Neural cell (in vitro differentiated cells): ENCODE data around the gene FAM184A. TPM values are rescaled to one million over a fixed set of nuclear protein-coding genes. Genes with fewer than 3 reads are reported as not detected.

ENCODE experiments used
- H2AFZ ChIP-seq: fragments of 200-600, 300-800 bp; sonication (generic), shearing (Covaris generic); 2 replicates; pipeline ENCODE4 v1.6.0; 2014; ENCODE audit warnings: low read depth, mild to moderate bottlenecking, antibody characterized with exemption, low read length, moderate library complexity
- H3F3A ChIP-seq: fragments of 200-600 bp; shearing (Covaris generic); 2 replicates; pipeline ENCODE4 v1.6.1; 2016; ENCODE audit warnings: mild to moderate bottlenecking, moderate library complexity, mixed read lengths, antibody characterized with exemption, low read length; ENCODE audit not compliant: insufficient read depth, poor library complexity, severe bottlenecking
- H3K27ac ChIP-seq: fragments of 200-600, 300-800 bp; sonication (generic), shearing (Covaris generic); 2 replicates; pipeline ENCODE4 v1.5.1; 2014; ENCODE audit warnings: mild to moderate bottlenecking, low read length, moderate library complexity
- H3K27me3 ChIP-seq: fragments of 300-800, 200-600 bp; sonication (generic), shearing (Covaris generic); 2 replicates; pipeline ENCODE4 v1.6.0; 2014; ENCODE audit warnings: mild to moderate bottlenecking, low read depth, low read length, moderate library complexity; ENCODE audit not compliant: insufficient read depth
- H3K36me3 ChIP-seq: fragments of 300-800, 200-600 bp; sonication (generic), shearing (Covaris generic); 2 replicates; pipeline ENCODE4 v1.5.1; 2014; ENCODE audit warnings: mild to moderate bottlenecking, antibody characterized with exemption, low read length, moderate library complexity; ENCODE audit not compliant: insufficient read depth
- H3K4me2 ChIP-seq: fragments of 300-800, 200-600 bp; sonication (generic), shearing (Covaris generic); 2 replicates; pipeline ENCODE4 v1.6.0; 2014; ENCODE audit warnings: mild to moderate bottlenecking, low read length
- H3K4me3 ChIP-seq: fragments of 300-800, 200-600 bp; sonication (generic), shearing (Covaris generic); 2 replicates; pipeline ENCODE4 v1.5.1; 2014; ENCODE audit warnings: mild to moderate bottlenecking, low read length, moderate library complexity
- H3K79me2 ChIP-seq: fragments of 200-600 bp; shearing (Covaris generic); replicated peaks from 2 replicates; pipeline ENCODE4 v1.6.0; 2014; ENCODE audit warnings: mild to moderate bottlenecking, low read length, moderate library complexity; ENCODE audit not compliant: insufficient read depth
- H3K9ac ChIP-seq: fragments of 300-800, 200-600 bp; sonication (generic), shearing (Covaris generic); 2 replicates; pipeline ENCODE4 v1.6.1; 2016; ENCODE audit warnings: mild to moderate bottlenecking, low read length, mixed read lengths
- H3K9me2 ChIP-seq: fragments of 200-600 bp; shearing (Covaris generic); 2 replicates; pipeline ENCODE4 v1.6.1; 2016; ENCODE audit warnings: mild to moderate bottlenecking, low read length, mixed read lengths; ENCODE audit not compliant: insufficient read depth
- H3K9me3 ChIP-seq: fragments of 200-600, 300-800 bp; sonication (generic), shearing (Covaris generic); 2 replicates; pipeline ENCODE4 v1.6.1; 2016; ENCODE audit warnings: mild to moderate bottlenecking, mixed run types, low read length, moderate library complexity, mixed read lengths
- H4K20me1 ChIP-seq: fragments of 200-600 bp; shearing (Covaris generic); 2 replicates; pipeline ENCODE4 v1.6.1; 2016; ENCODE audit warnings: mild to moderate bottlenecking, mixed run types; ENCODE audit not compliant: insufficient read depth
- CTCF ChIP-seq: fragments of 450-650 bp; IDR thresholded peaks from 2 replicates; pipeline ENCODE4 v1.5.1; 2014; ENCODE audit warnings: antibody characterized with exemption, mild to moderate bottlenecking, moderate library complexity; ENCODE audit not compliant: poor library complexity, severe bottlenecking
- EP300 ChIP-seq: fragments of 450-650 bp; conservative IDR thresholded peaks from 2 replicates; pipeline ENCODE4 v1.6.1; 2014; ENCODE audit warnings: antibody characterized with exemption, mild to moderate bottlenecking, moderate library complexity; ENCODE audit not compliant: poor library complexity, severe bottlenecking
- EZH2 ChIP-seq: fragments of 200-600, 300-800 bp; shearing (Covaris generic), sonication (generic); IDR thresholded peaks from 2 replicates; pipeline ENCODE4 v1.6.1; 2014; ENCODE audit warnings: antibody characterized with exemption, low read length, borderline replicate concordance, mild to moderate bottlenecking; ENCODE audit not compliant: insufficient read depth, poor library complexity, severe bottlenecking
- MXI1 ChIP-seq: fragments of 450-650 bp; conservative IDR thresholded peaks from 2 replicates; pipeline ENCODE4 v1.6.1; 2014; ENCODE audit warnings: antibody characterized with exemption, mild to moderate bottlenecking; ENCODE audit not compliant: poor library complexity, severe bottlenecking
- POLR2AphosphoS5 ChIP-seq: IDR thresholded peaks from 2 replicates; pipeline ENCODE4 v1.6.1; 2012
- RAD21 ChIP-seq: fragments of 450-650 bp; conservative IDR thresholded peaks from 2 replicates; pipeline ENCODE4 v1.6.1; 2014; ENCODE audit warnings: antibody characterized with exemption, mild to moderate bottlenecking, moderate library complexity
- REST ChIP-seq: IDR thresholded peaks from 2 replicates; pipeline ENCODE4 v1.6.1; 2012; ENCODE audit warnings: borderline replicate concordance
- SMC3 ChIP-seq: fragments of 450-650 bp; conservative IDR thresholded peaks from 2 replicates; pipeline ENCODE4 v1.6.1; 2014; ENCODE audit warnings: antibody characterized with exemption, mild to moderate bottlenecking, moderate library complexity; ENCODE audit not compliant: poor library complexity
- TAF1 ChIP-seq: IDR thresholded peaks from 2 replicates; pipeline ENCODE4 v1.6.1; 2012; ENCODE audit warnings: low read depth
- polyA plus RNA-seq: library from polyadenylated mRNA; depleted of rRNA; stranded (reverse); fragments of >200 nt; gene quantifications from 2 replicates; pipeline ENCODE4 v1.2.3, GENCODE V29; 2014

FAM184A gene
- polyA plus RNA-seq, 1 donor from 2014 or later, result 47.5 TPM

GRCh38 chr6:118945217-118945616, 133.2 kb downstream of the FAM184A start:
- Histone ChIP-seq H3K79me2 (no peaks in the 10 kb centered on the region), H3K4me2 (no peak overlapping the region), H2AFZ (no peak overlapping the region), H3F3A (no peaks in the 10 kb centered on the region), H3K4me3 (no peak overlapping the region), H3K27ac (no peak overlapping the region), H3K9ac (no peak overlapping the region), H3K36me3 (no peaks in the 10 kb centered on the region), H3K9me3 (no peaks in the 10 kb centered on the region), H3K9me2 (no peaks in the 10 kb centered on the region), H4K20me1 (no peaks in the 10 kb centered on the region), H3K27me3 (no peaks in the 10 kb centered on the region)
- no peak for TF ChIP-seq MXI1
- no peak for TF ChIP-seq EP300
- no peak for TF ChIP-seq EZH2
- no peak for TF ChIP-seq RAD21
- TF ChIP-seq TAF1, result no peak
- TF ChIP-seq REST, result no peak
- TF ChIP-seq POLR2AphosphoS5, result no peak
- no peak for TF ChIP-seq CTCF
- no peak for TF ChIP-seq SMC3

- Histone ChIP-seq H3K79me2 (no peaks in the 10 kb centered on the region), H2AFZ (no peak overlapping the region), H3K4me2 (no peak overlapping the region), H3F3A (no peaks in the 10 kb centered on the region), H4K20me1 (no peaks in the 10 kb centered on the region), H3K9me3 (no peaks in the 10 kb centered on the region), H3K9ac (no peak overlapping the region), H3K9me2 (no peaks in the 10 kb centered on the region), H3K27me3 (no peaks in the 10 kb centered on the region), H3K36me3 (no peaks in the 10 kb centered on the region), H3K27ac (no peak overlapping the region), H3K4me3 (no peak overlapping the region)
- TF ChIP-seq REST, result no peak
- TF ChIP-seq POLR2AphosphoS5, result no peak
- no peak for TF ChIP-seq SMC3
- no peak for TF ChIP-seq TAF1
- no peak for TF ChIP-seq EZH2
- TF ChIP-seq RAD21, result no peak
- no peak for TF ChIP-seq MXI1
- TF ChIP-seq CTCF, result no peak
- TF ChIP-seq EP300, result no peak
These were observed 137.7 kb downstream of the FAM184A start for GRCh38 chr6:118940770-118941169.
